ENCODE results near the gene INO80D. TPM values are rescaled to one million over a fixed set of nuclear protein-coding genes. Genes with fewer than 3 reads are reported as not detected.
"Not testable (repeated sequence)": the region's sequence is repeated elsewhere in the genome, so short reads cannot be mapped to it uniquely, and the experiment has no call there.

Gene INO80D
- polyA plus RNA-seq, 3 donors from 2014 or later, result 6.7 to 13.4 (median 7.7) TPM

- Mint-ChIP-seq H3K27ac (peak overlapping the region in 1 of 6 donors; percentile 67), H3K4me1 (peaks cover 3 to 24% of the 10 kb centered on the region in 2 donors), H3K27me3 (ENCODE audit: low read depth in 3 of 3) (no peaks in the 10 kb centered on the region), H3K36me3 (peaks cover 7 to 21% (median 15%) of the 10 kb centered on the region in 3 donors), H3K9me3 (no peaks in the 10 kb centered on the region), H3K4me3 (no peak overlapping the region)
- no peak for DNase-seq
Measured at GRCh38 chr2:205996161-205996560, 89.8 kb downstream of the INO80D start.

GRCh38 chr2:205995260-205995659 lies 90.7 kb downstream of the INO80D start:
- peaks cover 3 to 24% of the 10 kb centered on the region in 2 donors for H3K4me1 Mint-ChIP-seq
- peaks cover 7 to 20% (median 17%) of the 10 kb centered on the region in 3 donors for H3K36me3 Mint-ChIP-seq
- DNase-seq, result no peak
- H3K27me3 Mint-ChIP-seq (ENCODE audit: low read depth in 3 of 3), result no peaks in the 10 kb centered on the region
- H3K9me3 Mint-ChIP-seq, result no peaks in the 10 kb centered on the region
- H3K27ac Mint-ChIP-seq, result no peak overlapping the region
- no peak overlapping the region for H3K4me3 Mint-ChIP-seq

GRCh38 chr2:205994344-205994743 lies 91.6 kb downstream of the INO80D start:
- DNase-seq, result no peak
- peaks cover 3 to 24% of the 10 kb centered on the region in 2 donors for H3K4me1 Mint-ChIP-seq
- H3K27ac Mint-ChIP-seq, result no peak overlapping the region
- no peaks in the 10 kb centered on the region for H3K9me3 Mint-ChIP-seq
- H3K36me3 Mint-ChIP-seq, result peaks cover 7 to 22% (median 17%) of the 10 kb centered on the region in 3 donors
- no peak overlapping the region for H3K4me3 Mint-ChIP-seq
- no peaks in the 10 kb centered on the region for H3K27me3 Mint-ChIP-seq (ENCODE audit: low read depth in 3 of 3)

GRCh38 chr2:205990104-205990503 lies 95.9 kb downstream of the INO80D start:
- H3K9me3 Mint-ChIP-seq, result no peaks in the 10 kb centered on the region
- peak overlapping the region in 1 of 6 donors; percentile 46 for H3K27ac Mint-ChIP-seq
- no peak overlapping the region for H3K4me3 Mint-ChIP-seq
- H3K36me3 Mint-ChIP-seq, result peaks cover 0 to 13% (median 13%) of the 10 kb centered on the region in 3 donors
- H3K4me1 Mint-ChIP-seq, result peaks cover 1 to 3% of the 10 kb centered on the region in 2 donors
- H3K27me3 Mint-ChIP-seq (ENCODE audit: low read depth in 3 of 3), result peaks cover 4 to 7% (median 6%) of the 10 kb centered on the region in 3 donors
- DNase-seq, result no peak

- Mint-ChIP-seq H3K4me1 (peaks cover 0 to 1% of the 10 kb centered on the region in 2 donors), H3K27ac (peak overlapping the region in 3 of 6 donors; percentile 15 to 46 (median 18)), H3K36me3 (peaks cover 0 to 13% (median 11%) of the 10 kb centered on the region in 3 donors), H3K9me3 (no peaks in the 10 kb centered on the region), H3K4me3 (no peak overlapping the region), H3K27me3 (ENCODE audit: low read depth in 3 of 3) (peaks cover 4 to 7% (median 6%) of the 10 kb centered on the region in 3 donors)
- DNase-seq, result no peak
Measured at GRCh38 chr2:205989271-205990071, 96.5 kb downstream of the INO80D start.

- H3K27ac Mint-ChIP-seq, result peak overlapping the region in 2 of 6 donors; percentile 45 to 62
- DNase-seq; H3K4me3 Mint-ChIP-seq; H3K9me3 Mint-ChIP-seq; H3K4me1 Mint-ChIP-seq; H3K27me3 Mint-ChIP-seq (ENCODE audit: low read depth in 3 of 3): not testable (repeated sequence)
- H3K36me3 Mint-ChIP-seq, result peaks cover 0 to 13% (median 11%) of the 10 kb centered on the region in 3 donors
Measured at GRCh38 chr2:205988681-205989080, 97.3 kb downstream of the INO80D start.

GRCh38 chr2:205988274-205988673 lies 97.7 kb downstream of the INO80D start:
- Mint-ChIP-seq H3K27me3 (ENCODE audit: low read depth in 3 of 3) (peaks cover 4 to 7% (median 6%) of the 10 kb centered on the region in 3 donors), H3K36me3 (peaks cover 0 to 13% (median 11%) of the 10 kb centered on the region in 3 donors), H3K4me3 (no peak overlapping the region), H3K27ac (peak overlapping the region in 4 of 6 donors; percentile 23 to 62 (median 48)), H3K9me3 (no peaks in the 10 kb centered on the region), H3K4me1 (peaks cover 0 to 1% of the 10 kb centered on the region in 2 donors)
- no peak for DNase-seq

GRCh38 chr2:205986334-205986733 lies 99.6 kb downstream of the INO80D start:
- DNase-seq; H3K4me1 Mint-ChIP-seq; H3K4me3 Mint-ChIP-seq; H3K27ac Mint-ChIP-seq; H3K36me3 Mint-ChIP-seq; H3K9me3 Mint-ChIP-seq; H3K27me3 Mint-ChIP-seq (ENCODE audit: low read depth in 3 of 3): not testable (repeated sequence)

- no peak for DNase-seq
- Mint-ChIP-seq H3K4me3 (peak overlapping the region in 2 of 5 donors; percentile 38 to 42), H3K36me3 (peaks cover 0 to 4% (median 4%) of the 10 kb centered on the region in 3 donors), H3K9me3 (no peaks in the 10 kb centered on the region), H3K27ac (no peak overlapping the region), H3K27me3 (ENCODE audit: low read depth in 3 of 3) (peaks cover 4 to 7% (median 6%) of the 10 kb centered on the region in 3 donors), H3K4me1 (no peaks in the 10 kb centered on the region)
Measured at GRCh38 chr2:205984381-205984780, 101.6 kb downstream of the INO80D start.

GRCh38 chr2:205982776-205983327 lies 103.1 kb downstream of the INO80D start:
- no peak for DNase-seq
- Mint-ChIP-seq H3K9me3 (no peaks in the 10 kb centered on the region), H3K36me3 (peaks cover 0 to 7% (median 4%) of the 10 kb centered on the region in 3 donors), H3K27ac (no peak overlapping the region), H3K4me3 (no peak overlapping the region), H3K4me1 (no peaks in the 10 kb centered on the region), H3K27me3 (ENCODE audit: low read depth in 3 of 3) (no peaks in the 10 kb centered on the region)

- H3K36me3 Mint-ChIP-seq; H3K4me3 Mint-ChIP-seq; H3K4me1 Mint-ChIP-seq; H3K27me3 Mint-ChIP-seq (ENCODE audit: low read depth in 3 of 3); H3K9me3 Mint-ChIP-seq; H3K27ac Mint-ChIP-seq; DNase-seq: not testable (repeated sequence)
Measured at GRCh38 chr2:205978728-205979127, 107.2 kb downstream of the INO80D start.

- not testable (repeated sequence) for H3K9me3 Mint-ChIP-seq; H3K4me3 Mint-ChIP-seq; H3K36me3 Mint-ChIP-seq; DNase-seq; H3K27ac Mint-ChIP-seq; H3K27me3 Mint-ChIP-seq (ENCODE audit: low read depth in 3 of 3); H3K4me1 Mint-ChIP-seq
Measured at GRCh38 chr2:205977699-205978098, 108.3 kb downstream of the INO80D start.

- H3K9me3 Mint-ChIP-seq; H3K27me3 Mint-ChIP-seq (ENCODE audit: low read depth in 3 of 3); H3K36me3 Mint-ChIP-seq; H3K27ac Mint-ChIP-seq; H3K4me3 Mint-ChIP-seq; DNase-seq; H3K4me1 Mint-ChIP-seq: not testable (repeated sequence)
Measured at GRCh38 chr2:205976934-205977659, 108.9 kb downstream of the INO80D start.

Data from immature natural killer cell (primary cell).